Keratinocyte (primary cell): Measurements from ENCODE around the gene ARID5B.

ENCODE experiments used
- EZH2 ChIP-seq: IDR thresholded peaks from one replicate; pipeline ENCODE4 v1.6.1; 2012; ENCODE audit warnings: inconsistent platforms, mild to moderate bottlenecking, low read length, moderate library complexity
- TF ChIP-seq, protein P1 (sequence below), 3 experiments: IDR thresholded peaks in 1 of 3; conservative IDR thresholded peaks in 1 of 3; optimal IDR thresholded peaks in 1 of 3; 2 replicates in 2 of 3; 3 replicates in 1 of 3; pipeline versions ENCODE3 to v1.5.1; 2011; ENCODE audit warnings: low read length in 3 of 3, mild to moderate bottlenecking in 3 of 3, moderate library complexity in 2 of 3, control low read depth in 1 of 3, inconsistent platforms in 1 of 3; ENCODE audit not compliant: insufficient read depth in 2 of 3; ENCODE audit errors: extremely low read depth in 1 of 3

DNA sequence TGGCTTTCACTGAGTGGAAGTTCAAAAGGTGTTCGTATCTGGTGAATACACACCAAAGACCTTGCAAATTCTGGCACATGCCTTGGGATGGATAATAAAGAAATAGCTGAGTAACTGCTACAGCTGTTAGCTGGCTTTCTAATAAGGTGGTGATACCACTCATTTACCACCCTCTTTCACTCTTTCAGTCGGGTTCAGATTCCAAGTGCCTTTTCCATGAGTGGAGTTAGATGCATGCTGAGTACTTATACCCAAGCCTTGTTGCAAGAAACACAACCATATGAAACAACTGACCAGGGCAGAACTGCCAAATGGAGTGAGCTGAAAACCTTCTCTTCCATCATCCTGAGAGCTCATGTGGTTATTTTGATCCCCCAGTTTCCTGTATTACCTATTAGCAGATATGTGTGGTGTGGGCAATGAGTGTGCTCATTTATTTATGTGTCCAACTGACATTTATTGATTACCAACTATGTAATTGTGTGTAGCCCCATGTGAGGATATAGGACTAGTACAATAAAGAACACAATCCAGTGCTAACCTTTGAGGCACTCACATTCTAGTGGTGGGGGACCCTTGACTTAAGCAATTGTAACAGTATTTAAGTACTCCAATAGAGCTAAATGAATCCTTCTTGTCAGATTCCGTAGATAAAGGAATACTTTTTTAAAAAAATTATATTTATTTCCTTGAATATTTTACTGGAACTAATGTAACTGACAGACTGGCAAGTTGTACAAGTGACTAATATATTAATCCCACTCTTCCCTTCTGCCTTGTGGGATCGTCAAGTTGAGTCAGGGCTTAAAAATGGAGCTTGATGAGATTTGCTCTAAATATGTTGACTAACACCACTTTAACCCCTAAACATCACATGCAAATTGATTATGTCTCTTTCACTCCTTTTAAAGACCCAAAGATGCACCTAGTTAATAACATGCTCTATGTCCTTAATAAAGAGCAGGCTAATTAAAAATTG, 124.7 kb downstream of the ARID5B start:
- TF ChIP-seq, protein P1, sequence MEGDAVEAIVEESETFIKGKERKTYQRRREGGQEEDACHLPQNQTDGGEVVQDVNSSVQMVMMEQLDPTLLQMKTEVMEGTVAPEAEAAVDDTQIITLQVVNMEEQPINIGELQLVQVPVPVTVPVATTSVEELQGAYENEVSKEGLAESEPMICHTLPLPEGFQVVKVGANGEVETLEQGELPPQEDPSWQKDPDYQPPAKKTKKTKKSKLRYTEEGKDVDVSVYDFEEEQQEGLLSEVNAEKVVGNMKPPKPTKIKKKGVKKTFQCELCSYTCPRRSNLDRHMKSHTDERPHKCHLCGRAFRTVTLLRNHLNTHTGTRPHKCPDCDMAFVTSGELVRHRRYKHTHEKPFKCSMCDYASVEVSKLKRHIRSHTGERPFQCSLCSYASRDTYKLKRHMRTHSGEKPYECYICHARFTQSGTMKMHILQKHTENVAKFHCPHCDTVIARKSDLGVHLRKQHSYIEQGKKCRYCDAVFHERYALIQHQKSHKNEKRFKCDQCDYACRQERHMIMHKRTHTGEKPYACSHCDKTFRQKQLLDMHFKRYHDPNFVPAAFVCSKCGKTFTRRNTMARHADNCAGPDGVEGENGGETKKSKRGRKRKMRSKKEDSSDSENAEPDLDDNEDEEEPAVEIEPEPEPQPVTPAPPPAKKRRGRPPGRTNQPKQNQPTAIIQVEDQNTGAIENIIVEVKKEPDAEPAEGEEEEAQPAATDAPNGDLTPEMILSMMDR (optimal IDR thresholded peaks at IDR 0.05 in 1 of 3, IDR thresholded peaks at IDR 0.05 in 1 of 3, conservative IDR thresholded peaks at IDR 0.05 in 1 of 3; ENCODE audit: extremely low read depth in 1 of 3, insufficient read depth in 2 of 3, low read length in 3 of 3), result no peak
- TF ChIP-seq EZH2, result no peak
